NT2/D1 (cell line): Measurements from ENCODE around the gene B3GALT2.

Source experiments
- DNase-seq: peaks from one replicate; pipeline ENCODE4 v3.0.0-alpha.2; 2011; ENCODE audit warnings: low read depth, low spot score
- H3K27me3 ChIP-seq: 2 replicates; pipeline ENCODE4 v1.6.0; 2011; ENCODE audit warnings: mild to moderate bottlenecking; ENCODE audit not compliant: insufficient read length, insufficient read depth
- H3K36me3 ChIP-seq: 2 replicates; pipeline ENCODE4 v1.6.1; 2011; ENCODE audit warnings: mild to moderate bottlenecking, low read length, mixed read lengths; ENCODE audit not compliant: insufficient read depth, insufficient read length
- H3K4me1 ChIP-seq: 2 replicates; pipeline ENCODE4 v1.5.1; 2011; ENCODE audit not compliant: insufficient read depth, insufficient read length
- H3K4me3 ChIP-seq: 2 replicates; pipeline ENCODE4 v1.5.1; 2011; ENCODE audit warnings: low read depth; ENCODE audit not compliant: insufficient read length
- H3K9ac ChIP-seq: 2 replicates; pipeline ENCODE4 v1.6.0; 2011; ENCODE audit warnings: low read depth; ENCODE audit not compliant: insufficient read length
- H3K9me3 ChIP-seq: 2 replicates; pipeline ENCODE4 v1.5.1; 2011; ENCODE audit warnings: mild to moderate bottlenecking, low read length; ENCODE audit not compliant: insufficient read depth
- SUZ12 ChIP-seq: IDR thresholded peaks from 2 replicates; pipeline ENCODE4 v1.6.1; 2011; ENCODE audit not compliant: insufficient read length, insufficient read depth; ENCODE audit errors: extremely low read depth
- YY1 ChIP-seq: IDR thresholded peaks from 2 replicates; pipeline ENCODE4 v1.6.1; 2011; ENCODE audit not compliant: insufficient read length, insufficient read depth
- ZNF274 ChIP-seq: IDR thresholded peaks from 2 replicates; pipeline ENCODE4 v1.6.1; 2011; ENCODE audit warnings: mild to moderate bottlenecking, low read depth, low read length

The B3GALT2 gene

DNA sequence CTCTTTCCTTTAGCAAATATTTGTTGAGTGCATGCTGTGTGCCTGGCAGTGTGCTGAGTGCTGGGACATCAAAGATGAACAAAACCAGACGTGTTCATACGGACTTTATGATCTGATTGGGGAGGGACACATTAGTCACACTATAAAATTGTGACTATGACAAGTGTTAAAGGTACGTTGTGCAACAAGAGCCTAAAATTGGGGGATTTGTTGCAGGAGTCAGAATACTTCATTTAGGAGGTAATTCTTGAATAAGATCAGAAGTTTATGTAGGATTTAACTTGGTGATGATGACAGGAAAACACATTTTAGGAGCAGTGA is 29.6 kb downstream of the B3GALT2 start:
- no peak for TF ChIP-seq SUZ12
- TF ChIP-seq ZNF274 = no peak
- no peak for TF ChIP-seq YY1
- Histone ChIP-seq H3K27me3 (no peaks in the 10 kb centered on the region), H3K36me3 (peaks cover 51% of the 10 kb centered on the region), H3K4me1 (no peaks in the 10 kb centered on the region), H3K9ac (no peak overlapping the region), H3K4me3 (no peak overlapping the region), H3K9me3 (no peaks in the 10 kb centered on the region)
- no peak for DNase-seq

DNA sequence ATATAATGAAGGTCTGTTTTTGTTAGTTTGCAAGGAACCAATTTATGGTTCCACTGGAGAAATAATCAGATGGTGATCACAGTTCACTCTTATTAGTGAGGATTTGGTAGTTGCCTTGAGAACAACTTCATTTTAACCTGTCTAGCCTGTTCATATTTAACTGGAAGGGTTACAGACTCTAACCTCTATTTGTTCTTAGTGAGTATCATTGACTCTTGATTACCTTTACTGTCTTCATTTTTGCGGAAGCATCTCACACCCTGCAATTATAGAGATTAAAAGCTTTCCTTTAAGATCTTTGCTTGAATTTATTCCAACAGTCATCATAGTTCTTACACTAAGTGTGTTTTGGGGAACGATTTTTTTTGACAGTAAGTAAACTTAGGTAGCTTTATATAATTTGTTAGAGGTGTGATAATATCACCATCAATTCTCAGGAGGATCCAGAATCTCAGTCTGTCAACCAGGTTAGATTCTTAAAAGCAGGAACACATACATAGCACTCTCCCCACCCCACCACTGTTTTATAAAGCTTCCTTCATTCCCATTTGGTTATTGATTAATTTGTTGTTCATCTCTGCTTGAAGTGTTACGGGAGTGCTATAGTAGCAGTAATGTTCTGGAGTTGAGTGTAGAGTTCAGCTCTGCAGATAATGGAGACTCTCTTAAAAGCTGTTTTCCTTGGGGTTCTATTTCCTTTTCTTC is 30.1 kb downstream of the B3GALT2 start:
- H3K36me3 ChIP-seq = peaks cover 56% of the 10 kb centered on the region
- no peak for DNase-seq
- no peak overlapping the region for H3K9ac ChIP-seq
- H3K4me3 ChIP-seq = no peak overlapping the region
- no peaks in the 10 kb centered on the region for H3K9me3 ChIP-seq
- no peaks in the 10 kb centered on the region for H3K4me1 ChIP-seq
- no peak for TF ChIP-seq ZNF274
- no peak for TF ChIP-seq SUZ12
- no peak for TF ChIP-seq YY1
- no peaks in the 10 kb centered on the region for H3K27me3 ChIP-seq

DNA sequence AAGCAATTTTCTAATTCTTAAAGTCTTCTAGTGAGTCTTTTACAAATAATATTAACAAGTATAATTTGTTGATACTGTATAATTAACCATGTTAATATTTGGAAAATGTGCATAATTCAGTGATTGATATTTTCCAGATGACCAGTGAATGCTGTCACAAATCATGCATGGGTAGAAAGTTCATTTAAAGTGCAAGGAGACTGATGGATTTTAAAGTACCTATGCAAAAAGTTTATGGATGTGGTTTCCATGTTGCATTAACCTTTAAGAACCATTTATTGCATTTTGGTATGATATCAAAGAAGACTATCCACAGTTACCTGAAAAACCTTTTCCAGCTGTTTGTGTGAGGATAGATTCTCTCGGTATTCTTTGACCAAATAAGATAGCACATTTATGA is 41.4 kb downstream of the B3GALT2 start:
- Histone ChIP-seq H3K36me3 (peaks cover 87% of the 10 kb centered on the region), H3K4me1 (no peaks in the 10 kb centered on the region), H3K9me3 (no peaks in the 10 kb centered on the region), H3K9ac (no peak overlapping the region), H3K27me3 (no peaks in the 10 kb centered on the region), H3K4me3 (no peak overlapping the region)
- DNase-seq = no peak
- TF ChIP-seq YY1 (no peak), SUZ12 (no peak), ZNF274 (no peak)

DNA sequence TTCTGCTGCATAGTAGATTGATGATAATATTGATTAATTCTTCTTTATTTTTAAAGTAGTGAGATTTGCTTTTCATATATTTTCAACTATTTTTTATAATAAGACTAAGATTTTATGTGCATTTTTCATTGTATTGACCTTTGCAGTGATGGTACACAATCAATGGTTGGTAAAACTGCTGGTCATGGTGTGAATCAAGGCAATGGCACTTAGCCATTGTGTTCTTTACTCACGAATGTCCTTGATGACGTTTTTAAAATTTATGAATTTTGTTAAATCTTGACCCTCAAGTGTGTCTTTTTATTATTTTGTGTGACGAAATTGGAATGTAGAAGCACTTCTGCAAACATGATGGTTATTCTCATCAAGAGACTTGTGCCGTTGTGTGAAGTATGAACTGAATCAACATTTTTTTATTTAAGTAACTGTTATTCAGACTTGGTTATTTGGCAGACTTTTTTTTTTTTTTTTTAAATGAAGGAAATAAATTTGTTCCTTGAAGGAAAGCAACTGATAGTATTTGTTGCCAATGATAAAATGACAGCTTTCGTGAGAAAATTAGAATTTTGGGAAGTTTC is 42.0 kb downstream of the B3GALT2 start:
- Histone ChIP-seq H3K9ac (no peak overlapping the region), H3K4me3 (no peak overlapping the region), H3K27me3 (no peaks in the 10 kb centered on the region), H3K9me3 (no peaks in the 10 kb centered on the region), H3K4me1 (no peaks in the 10 kb centered on the region), H3K36me3 (peaks cover 87% of the 10 kb centered on the region)
- TF ChIP-seq YY1 = no peak
- no peak for TF ChIP-seq ZNF274
- no peak for TF ChIP-seq SUZ12
- DNase-seq = no peak

DNA sequence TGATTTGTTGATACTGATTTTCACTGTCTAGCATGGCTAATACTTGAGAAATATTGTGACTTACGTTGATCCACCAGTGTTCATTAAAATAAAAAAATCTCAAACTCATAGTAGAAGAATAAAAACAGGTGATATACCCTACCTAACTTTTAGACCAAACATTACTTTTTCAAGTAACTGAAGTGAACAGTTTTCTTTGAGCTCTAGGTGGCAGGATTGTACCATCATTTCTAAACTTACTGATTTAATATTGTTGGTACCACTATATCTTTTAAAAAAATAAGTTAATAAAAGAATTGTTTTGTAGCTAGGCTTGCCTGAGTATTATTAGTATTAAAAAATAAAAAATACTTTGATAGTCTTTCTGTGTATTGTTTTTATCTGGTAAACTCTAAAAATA is 43.1 kb downstream of the B3GALT2 start:
- DNase-seq = no peak
- no peaks in the 10 kb centered on the region for H3K9me3 ChIP-seq
- H3K4me3 ChIP-seq = no peak overlapping the region
- H3K27me3 ChIP-seq = no peaks in the 10 kb centered on the region
- peaks cover 87% of the 10 kb centered on the region for H3K36me3 ChIP-seq
- no peak overlapping the region for H3K9ac ChIP-seq
- no peaks in the 10 kb centered on the region for H3K4me1 ChIP-seq
- TF ChIP-seq YY1 = no peak
- TF ChIP-seq ZNF274 = no peak
- no peak for TF ChIP-seq SUZ12

DNA sequence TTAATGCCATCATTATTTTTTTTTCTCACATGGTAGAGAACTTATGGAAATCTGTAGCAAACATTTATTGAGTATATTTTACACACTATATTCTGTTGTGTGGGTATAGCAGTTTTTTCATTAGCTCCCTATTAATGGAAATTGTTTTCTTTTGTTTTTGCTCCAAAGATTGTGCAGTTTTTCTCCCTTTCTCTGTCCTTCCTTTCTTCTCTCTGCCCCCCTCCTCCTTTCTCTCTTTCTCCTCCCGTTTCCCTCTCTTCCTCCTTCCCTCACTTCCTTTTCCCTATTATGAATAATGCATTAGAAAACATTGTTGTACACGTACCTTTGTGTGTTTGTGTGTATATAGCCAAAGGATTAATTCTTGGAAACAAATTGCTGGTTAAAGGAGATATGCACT is 44.0 kb downstream of the B3GALT2 start:
- Histone ChIP-seq H3K9ac (no peak overlapping the region), H3K9me3 (no peaks in the 10 kb centered on the region), H3K36me3 (peaks cover 89% of the 10 kb centered on the region), H3K27me3 (no peaks in the 10 kb centered on the region), H3K4me1 (no peaks in the 10 kb centered on the region), H3K4me3 (no peak overlapping the region)
- TF ChIP-seq YY1 (no peak), ZNF274 (no peak), SUZ12 (no peak)
- no peak for DNase-seq

DNA sequence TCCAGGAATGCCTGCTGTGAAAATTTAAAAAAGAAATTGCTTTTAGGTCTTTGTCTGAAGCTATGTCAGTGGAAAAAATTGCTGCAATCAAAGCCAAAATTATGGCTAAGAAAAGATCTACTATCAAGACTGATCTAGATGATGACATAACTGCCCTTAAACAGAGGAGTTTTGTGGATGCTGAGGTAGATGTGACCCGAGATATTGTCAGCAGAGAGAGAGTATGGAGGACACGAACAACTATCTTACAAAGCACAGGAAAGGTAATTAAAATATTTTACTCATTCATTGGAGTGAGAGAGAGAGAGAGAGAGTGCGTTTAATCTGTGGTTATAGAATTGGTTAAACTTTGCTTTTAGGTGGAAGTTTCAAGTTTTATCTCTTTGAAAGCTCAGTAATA is 44.6 kb downstream of the B3GALT2 start:
- H3K9me3 ChIP-seq = no peaks in the 10 kb centered on the region
- H3K27me3 ChIP-seq = no peaks in the 10 kb centered on the region
- peaks cover 89% of the 10 kb centered on the region for H3K36me3 ChIP-seq
- no peaks in the 10 kb centered on the region for H3K4me1 ChIP-seq
- no peak for DNase-seq
- TF ChIP-seq YY1 (no peak), SUZ12 (no peak), ZNF274 (no peak)
- no peak overlapping the region for H3K4me3 ChIP-seq
- no peak overlapping the region for H3K9ac ChIP-seq
